ENCODE data around the gene KIF26B. TPM values are rescaled to one million over a fixed set of nuclear protein-coding genes. Genes with fewer than 3 reads are reported as not detected.

Gene KIF26B
- polyA plus RNA-seq, 2 donors: 0.04 to 0.12 TPM

DNA sequence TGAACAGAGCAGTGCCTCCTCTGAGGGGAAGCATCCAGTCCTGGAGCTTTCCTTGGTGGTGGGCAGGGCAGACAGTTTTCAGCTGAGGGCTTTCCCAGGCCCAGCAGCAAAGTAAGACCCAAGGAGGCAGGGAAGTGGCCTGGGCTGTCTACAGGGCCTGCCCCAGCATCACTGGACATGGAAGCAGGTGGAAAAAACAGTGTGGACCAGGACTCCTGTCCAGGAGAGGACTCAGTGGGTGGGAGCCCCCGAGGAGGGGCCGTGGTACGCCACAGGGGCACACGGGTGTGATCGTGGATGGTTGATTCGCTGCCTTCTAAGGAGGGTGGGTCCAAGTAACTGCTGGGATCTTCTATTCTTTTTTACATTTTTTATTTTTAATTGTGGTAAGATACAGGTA is 387.6 kb downstream of the KIF26B start:
- Histone ChIP-seq H3K4me1 (ENCODE audit: control insufficient read depth in 2 of 2, insufficient read depth in 2 of 2, low read length in 1 of 2) (no peaks in the 10 kb centered on the region), H3K9me3 (ENCODE audit: control insufficient read depth in 2 of 2, insufficient read depth in 1 of 2, low read depth in 1 of 2, low read length in 1 of 2) (no peaks in the 10 kb centered on the region), H3K4me3 (ENCODE audit: low read depth in 1 of 2, low read length in 2 of 2) (no peak overlapping the region), H3K27me3 (ENCODE audit: control insufficient read depth in 1 of 2, insufficient read depth in 2 of 2, low read length in 2 of 2) (no peaks in the 10 kb centered on the region), H3K36me3 (ENCODE audit: control insufficient read depth in 2 of 2, insufficient read depth in 2 of 2, low read length in 1 of 2) (no peaks in the 10 kb centered on the region), H3K27ac (ENCODE audit: low read depth in 2 of 2, low read length in 1 of 2) (no peak overlapping the region)
- WGBS, 2 donors: 93 to 97% methylated on average over 6 of the region's 6 CpGs

DNA sequence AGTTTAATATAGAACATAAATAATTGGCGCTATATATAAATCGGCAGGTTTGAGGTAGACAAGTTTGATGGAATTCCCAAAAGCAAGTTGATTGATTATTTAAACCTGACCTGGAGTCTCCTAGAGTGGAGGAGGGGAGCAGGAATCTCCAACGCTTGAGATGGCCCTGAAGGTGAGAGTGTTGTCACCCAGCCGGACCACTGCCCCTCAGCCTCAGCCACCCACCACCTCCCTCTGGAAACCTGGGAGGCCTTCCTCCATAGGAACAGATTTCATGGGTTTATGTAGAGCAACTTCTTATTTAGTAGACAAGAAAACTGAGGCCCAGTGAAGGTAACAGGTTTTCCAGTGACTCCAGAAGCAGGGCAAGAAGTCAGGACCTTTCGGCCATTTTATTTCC is 389.5 kb downstream of the KIF26B start:
- no peaks in the 10 kb centered on the region for H3K4me1 ChIP-seq (ENCODE audit: control insufficient read depth in 2 of 2, insufficient read depth in 2 of 2, low read length in 1 of 2)
- H3K27me3 ChIP-seq (ENCODE audit: control insufficient read depth in 1 of 2, insufficient read depth in 2 of 2, low read length in 2 of 2): no peaks in the 10 kb centered on the region
- H3K9me3 ChIP-seq (ENCODE audit: control insufficient read depth in 2 of 2, insufficient read depth in 1 of 2, low read depth in 1 of 2, low read length in 1 of 2): no peaks in the 10 kb centered on the region
- no peak overlapping the region for H3K4me3 ChIP-seq (ENCODE audit: low read depth in 1 of 2, low read length in 2 of 2)
- 98 to 99% methylated on average over 5 of the region's 5 CpGs for WGBS, 2 donors
- H3K27ac ChIP-seq (ENCODE audit: low read depth in 2 of 2, low read length in 1 of 2): no peak overlapping the region
- H3K36me3 ChIP-seq (ENCODE audit: control insufficient read depth in 2 of 2, insufficient read depth in 2 of 2, low read length in 1 of 2): no peaks in the 10 kb centered on the region

DNA sequence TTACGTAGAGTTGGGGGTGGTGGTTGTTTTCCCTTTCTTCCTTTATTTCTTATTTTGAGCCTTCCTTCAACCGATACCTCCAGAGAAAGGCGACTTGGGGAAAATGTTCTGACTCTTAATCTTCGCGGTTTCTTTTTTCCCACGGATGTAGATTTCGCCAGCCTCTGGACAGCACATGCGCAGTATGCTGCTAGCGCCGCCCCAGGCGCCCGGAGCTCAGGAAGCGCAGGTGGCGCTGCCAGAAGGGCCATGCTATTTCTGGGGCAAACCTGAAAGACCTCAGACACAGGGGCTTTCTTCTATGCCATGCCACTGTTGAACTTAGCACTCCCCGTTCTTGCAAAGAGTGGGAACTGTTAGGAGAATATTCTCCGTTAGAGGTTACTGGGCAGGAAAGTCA is 392.1 kb downstream of the KIF26B start:
- Histone ChIP-seq H3K4me3 (ENCODE audit: low read depth in 1 of 2, low read length in 2 of 2) (no peak overlapping the region), H3K9me3 (ENCODE audit: control insufficient read depth in 2 of 2, insufficient read depth in 1 of 2, low read depth in 1 of 2, low read length in 1 of 2) (peaks cover 0 to 3% of the 10 kb centered on the region in 2 donors), H3K27ac (ENCODE audit: low read depth in 2 of 2, low read length in 1 of 2) (no peak overlapping the region), H3K4me1 (ENCODE audit: control insufficient read depth in 2 of 2, insufficient read depth in 2 of 2, low read length in 1 of 2) (no peaks in the 10 kb centered on the region), H3K36me3 (ENCODE audit: control insufficient read depth in 2 of 2, insufficient read depth in 2 of 2, low read length in 1 of 2) (no peaks in the 10 kb centered on the region), H3K27me3 (ENCODE audit: control insufficient read depth in 1 of 2, insufficient read depth in 2 of 2, low read length in 2 of 2) (no peaks in the 10 kb centered on the region)
- 74% methylated on average over 16 of the region's 16 CpGs for WGBS, 2 donors

DNA sequence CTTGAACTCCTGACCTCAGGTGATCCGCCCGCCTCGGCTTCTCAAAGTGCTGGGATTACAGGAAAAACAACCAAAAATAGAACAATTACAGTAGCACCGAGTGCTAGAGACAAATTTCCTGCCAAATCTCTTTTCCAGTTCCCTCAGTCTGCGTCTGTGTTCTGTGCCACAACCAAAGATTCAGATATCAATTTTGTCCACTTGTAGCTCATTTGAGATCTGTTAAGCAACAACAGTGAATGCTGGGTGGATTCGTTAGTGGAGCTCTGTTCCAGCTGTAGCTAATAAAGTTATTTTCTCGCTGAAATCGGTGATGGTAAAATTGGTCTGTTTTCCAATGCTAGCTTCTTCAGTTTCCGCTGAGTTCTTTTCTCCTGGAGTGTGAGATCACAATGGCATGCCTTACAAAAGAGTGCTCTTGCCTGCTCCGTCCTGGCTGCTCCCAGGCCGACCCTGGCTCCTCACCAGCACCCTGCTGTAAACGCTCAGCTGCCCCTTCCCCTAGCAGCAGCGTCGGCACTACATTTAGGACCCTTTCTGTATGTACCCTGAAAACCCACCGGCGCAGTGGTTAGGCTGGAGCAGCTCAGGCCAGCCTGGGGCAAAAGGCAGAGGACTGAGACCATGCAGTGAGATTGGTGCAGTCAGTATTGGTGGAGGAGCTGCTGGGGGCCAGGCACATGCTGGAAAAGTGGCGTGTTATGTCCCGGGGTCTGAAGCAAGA is 395.4 kb downstream of the KIF26B start:
- H3K4me1 ChIP-seq (ENCODE audit: control insufficient read depth in 2 of 2, insufficient read depth in 2 of 2, low read length in 1 of 2): no peaks in the 10 kb centered on the region
- H3K4me3 ChIP-seq (ENCODE audit: low read depth in 1 of 2, low read length in 2 of 2): no peak overlapping the region
- H3K9me3 ChIP-seq (ENCODE audit: control insufficient read depth in 2 of 2, insufficient read depth in 1 of 2, low read depth in 1 of 2, low read length in 1 of 2): peaks cover 0 to 3% of the 10 kb centered on the region in 2 donors
- 65 to 67% methylated on average over 18 of the region's 18 CpGs for WGBS, 2 donors
- H3K36me3 ChIP-seq (ENCODE audit: control insufficient read depth in 2 of 2, insufficient read depth in 2 of 2, low read length in 1 of 2): no peaks in the 10 kb centered on the region
- no peak overlapping the region for H3K27ac ChIP-seq (ENCODE audit: low read depth in 2 of 2, low read length in 1 of 2)
- H3K27me3 ChIP-seq (ENCODE audit: control insufficient read depth in 1 of 2, insufficient read depth in 2 of 2, low read length in 2 of 2): no peaks in the 10 kb centered on the region

- Histone ChIP-seq H3K27ac (ENCODE audit: low read depth in 2 of 2, low read length in 1 of 2) (no peak overlapping the region), H3K9me3 (ENCODE audit: control insufficient read depth in 2 of 2, insufficient read depth in 1 of 2, low read depth in 1 of 2, low read length in 1 of 2) (peaks cover 0 to 3% of the 10 kb centered on the region in 2 donors), H3K36me3 (ENCODE audit: control insufficient read depth in 2 of 2, insufficient read depth in 2 of 2, low read length in 1 of 2) (no peaks in the 10 kb centered on the region), H3K27me3 (ENCODE audit: control insufficient read depth in 1 of 2, insufficient read depth in 2 of 2, low read length in 2 of 2) (no peaks in the 10 kb centered on the region), H3K4me3 (ENCODE audit: low read depth in 1 of 2, low read length in 2 of 2) (no peak overlapping the region), H3K4me1 (ENCODE audit: control insufficient read depth in 2 of 2, insufficient read depth in 2 of 2, low read length in 1 of 2) (no peaks in the 10 kb centered on the region)
- 77 to 88% methylated on average over 1 of the region's 1 CpG for WGBS, 2 donors
Observed at GRCh38 chr1:245550720-245551043, 395.9 kb downstream of the KIF26B start.

GRCh38 chr1:245551536-245551935 is 396.8 kb downstream of the KIF26B start:
- 95% methylated on average over 9 of the region's 9 CpGs for WGBS, 2 donors
- no peaks in the 10 kb centered on the region for H3K27me3 ChIP-seq (ENCODE audit: control insufficient read depth in 1 of 2, insufficient read depth in 2 of 2, low read length in 2 of 2)

GRCh38 chr1:245552331-245552730 is 397.5 kb downstream of the KIF26B start:
- Histone ChIP-seq H3K27ac (ENCODE audit: low read depth in 2 of 2, low read length in 1 of 2) (no peak overlapping the region), H3K36me3 (ENCODE audit: control insufficient read depth in 2 of 2, insufficient read depth in 2 of 2, low read length in 1 of 2) (no peaks in the 10 kb centered on the region), H3K27me3 (ENCODE audit: control insufficient read depth in 1 of 2, insufficient read depth in 2 of 2, low read length in 2 of 2) (no peaks in the 10 kb centered on the region), H3K4me3 (ENCODE audit: low read depth in 1 of 2, low read length in 2 of 2) (no peak overlapping the region), H3K4me1 (ENCODE audit: control insufficient read depth in 2 of 2, insufficient read depth in 2 of 2, low read length in 1 of 2) (no peaks in the 10 kb centered on the region), H3K9me3 (ENCODE audit: control insufficient read depth in 2 of 2, insufficient read depth in 1 of 2, low read depth in 1 of 2, low read length in 1 of 2) (peaks cover 0 to 3% of the 10 kb centered on the region in 2 donors)
- WGBS, 2 donors: 84 to 85% methylated on average over 9 of the region's 9 CpGs

More at GRCh38 chr1:245551536-245551935, 396.8 kb downstream of the KIF26B start:
- H3K4me1 ChIP-seq (ENCODE audit: control insufficient read depth in 2 of 2, insufficient read depth in 2 of 2, low read length in 1 of 2): no peaks in the 10 kb centered on the region
- no peak overlapping the region for H3K4me3 ChIP-seq (ENCODE audit: low read depth in 1 of 2, low read length in 2 of 2)
- H3K9me3 ChIP-seq (ENCODE audit: control insufficient read depth in 2 of 2, insufficient read depth in 1 of 2, low read depth in 1 of 2, low read length in 1 of 2): peaks cover 0 to 3% of the 10 kb centered on the region in 2 donors
- H3K36me3 ChIP-seq (ENCODE audit: control insufficient read depth in 2 of 2, insufficient read depth in 2 of 2, low read length in 1 of 2): no peaks in the 10 kb centered on the region
- no peak overlapping the region for H3K27ac ChIP-seq (ENCODE audit: low read depth in 2 of 2, low read length in 1 of 2)

DNA sequence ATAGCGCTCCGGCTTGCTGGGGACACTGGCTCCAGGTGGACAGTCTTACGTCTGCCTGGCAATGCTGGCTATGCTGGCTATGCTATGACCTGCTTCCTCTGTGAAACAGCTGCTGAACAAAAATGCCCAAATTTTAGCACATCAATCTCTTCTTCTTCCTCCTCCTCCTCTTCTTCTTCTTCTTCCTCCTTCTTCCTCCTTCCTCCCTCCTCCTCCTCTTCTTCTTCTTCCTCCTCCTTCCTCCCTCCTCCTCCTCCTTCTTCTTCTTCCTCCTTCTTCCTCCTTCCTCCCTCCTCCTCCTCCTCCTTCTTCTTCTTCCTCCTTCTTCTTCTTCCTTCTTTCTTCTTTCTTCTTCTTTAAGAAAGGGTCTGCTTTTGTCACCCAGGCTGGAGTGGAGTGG is 401.3 kb downstream of the KIF26B start:
- Histone ChIP-seq H3K27me3 (ENCODE audit: control insufficient read depth in 1 of 2, insufficient read depth in 2 of 2, low read length in 2 of 2) (no peaks in the 10 kb centered on the region), H3K36me3 (ENCODE audit: control insufficient read depth in 2 of 2, insufficient read depth in 2 of 2, low read length in 1 of 2) (no peaks in the 10 kb centered on the region), H3K4me3 (ENCODE audit: low read depth in 1 of 2, low read length in 2 of 2) (no peak overlapping the region), H3K9me3 (ENCODE audit: control insufficient read depth in 2 of 2, insufficient read depth in 1 of 2, low read depth in 1 of 2, low read length in 1 of 2) (no peaks in the 10 kb centered on the region), H3K4me1 (ENCODE audit: control insufficient read depth in 2 of 2, insufficient read depth in 2 of 2, low read length in 1 of 2) (no peaks in the 10 kb centered on the region), H3K27ac (ENCODE audit: low read depth in 2 of 2, low read length in 1 of 2) (no peak overlapping the region)
- 88 to 96% methylated on average over 3 of the region's 3 CpGs for WGBS, 2 donors

DNA sequence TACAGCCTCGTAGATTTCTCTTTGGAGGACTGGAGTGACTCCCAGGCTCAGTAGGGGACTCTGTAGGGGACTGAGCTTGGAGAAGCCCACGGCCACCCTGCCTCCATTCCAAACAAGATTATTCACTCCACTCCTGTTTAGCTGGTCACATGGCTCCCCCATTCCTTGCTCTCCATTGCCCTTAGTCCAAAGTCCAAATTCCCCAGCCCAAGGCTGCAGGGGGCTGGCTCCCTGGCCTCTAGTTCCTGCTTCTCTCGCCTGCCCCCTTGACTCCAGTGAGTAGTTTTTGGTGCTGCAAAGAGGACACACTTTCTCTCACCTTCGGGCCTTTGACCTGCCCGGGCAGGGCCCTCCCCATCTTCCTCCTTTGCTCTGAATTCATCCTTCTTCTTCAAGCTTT is 403.3 kb downstream of the KIF26B start:
- WGBS, 2 donors: 67 to 81% methylated on average over 5 of the region's 5 CpGs
- no peak overlapping the region for H3K4me3 ChIP-seq (ENCODE audit: low read depth in 1 of 2, low read length in 2 of 2)
- no peaks in the 10 kb centered on the region for H3K4me1 ChIP-seq (ENCODE audit: control insufficient read depth in 2 of 2, insufficient read depth in 2 of 2, low read length in 1 of 2)

DNA sequence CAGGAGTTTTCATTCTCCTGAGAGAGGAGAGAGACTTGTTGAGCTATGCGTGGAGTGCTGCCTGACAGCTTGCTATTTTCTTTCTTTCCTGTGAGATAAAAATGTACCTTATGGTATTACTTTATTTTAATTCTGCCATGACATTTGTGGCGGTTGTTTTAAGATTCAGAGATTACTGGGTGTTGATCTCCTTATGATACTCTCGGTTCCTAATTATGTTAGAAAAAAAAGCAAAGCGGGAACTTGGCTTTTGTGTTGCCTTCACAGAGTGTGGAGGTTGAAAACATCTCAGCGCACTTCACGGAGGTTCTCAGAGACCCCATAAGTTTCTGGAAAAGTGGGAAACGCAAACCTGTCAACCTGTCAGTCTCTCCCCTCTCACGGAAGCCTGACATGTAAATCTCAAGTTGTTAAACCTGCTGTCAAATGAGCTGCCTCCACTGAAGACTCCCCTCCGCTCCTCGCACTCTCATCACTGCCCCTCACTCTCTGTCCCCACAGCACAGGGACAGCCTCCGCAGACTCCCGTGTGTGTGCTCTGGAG is 405.6 kb downstream of the KIF26B start:
- Histone ChIP-seq H3K4me1 (ENCODE audit: control insufficient read depth in 2 of 2, insufficient read depth in 2 of 2, low read length in 1 of 2) (no peaks in the 10 kb centered on the region), H3K27me3 (ENCODE audit: control insufficient read depth in 1 of 2, insufficient read depth in 2 of 2, low read length in 2 of 2) (no peaks in the 10 kb centered on the region), H3K36me3 (ENCODE audit: control insufficient read depth in 2 of 2, insufficient read depth in 2 of 2, low read length in 1 of 2) (no peaks in the 10 kb centered on the region), H3K4me3 (ENCODE audit: low read depth in 1 of 2, low read length in 2 of 2) (no peak overlapping the region), H3K27ac (ENCODE audit: low read depth in 2 of 2, low read length in 1 of 2) (no peak overlapping the region), H3K9me3 (ENCODE audit: control insufficient read depth in 2 of 2, insufficient read depth in 1 of 2, low read depth in 1 of 2, low read length in 1 of 2) (no peaks in the 10 kb centered on the region)
- 87 to 89% methylated on average over 12 of the region's 12 CpGs for WGBS, 2 donors

More for the DNA sequence above, 403.3 kb downstream of the KIF26B start:
- H3K27ac ChIP-seq (ENCODE audit: low read depth in 2 of 2, low read length in 1 of 2): no peak overlapping the region
- H3K9me3 ChIP-seq (ENCODE audit: control insufficient read depth in 2 of 2, insufficient read depth in 1 of 2, low read depth in 1 of 2, low read length in 1 of 2): no peaks in the 10 kb centered on the region
- H3K27me3 ChIP-seq (ENCODE audit: control insufficient read depth in 1 of 2, insufficient read depth in 2 of 2, low read length in 2 of 2): no peaks in the 10 kb centered on the region
- no peaks in the 10 kb centered on the region for H3K36me3 ChIP-seq (ENCODE audit: control insufficient read depth in 2 of 2, insufficient read depth in 2 of 2, low read length in 1 of 2)
